Mesenteric fat pad (tissue), 1 donor: Measurements from ENCODE around the gene INKA2. TPM values are rescaled to one million over a fixed set of nuclear protein-coding genes. Genes with fewer than 3 reads are reported as not detected.

ENCODE experiments used
- DNase-seq: peaks from one replicate; pipeline ENCODE4 v3.0.0-alpha.2; 2020; ENCODE audit warnings: low spot score
- long read RNA-seq: library from polyadenylated mRNA; unstranded; transcript quantifications from one replicate; pipeline ENCODE4 v2.0.0, GENCODE V29; 2020
- total RNA-seq: library from RNA; stranded (reverse); fragmentation: NEBNext Ultra II Directional; extraction: Animal tissue kit (Norgen Biotek cat#: 25700); gene quantifications from one replicate; pipeline ENCODE4 v1.2.1, GENCODE V29; 2021
- donor health status: DM: yes; HTN: yes; CAD: no.

The INKA2 gene
- total RNA-seq, result 15.4 TPM
- long read RNA-seq, full-length matches to known transcripts, result 33 of 51 reads
- long read RNA-seq, partial matches to known transcripts, result 0 of 51 reads
- long read RNA-seq, other reads (novel, unspliced or antisense), result 18 of 51 reads

DNA sequence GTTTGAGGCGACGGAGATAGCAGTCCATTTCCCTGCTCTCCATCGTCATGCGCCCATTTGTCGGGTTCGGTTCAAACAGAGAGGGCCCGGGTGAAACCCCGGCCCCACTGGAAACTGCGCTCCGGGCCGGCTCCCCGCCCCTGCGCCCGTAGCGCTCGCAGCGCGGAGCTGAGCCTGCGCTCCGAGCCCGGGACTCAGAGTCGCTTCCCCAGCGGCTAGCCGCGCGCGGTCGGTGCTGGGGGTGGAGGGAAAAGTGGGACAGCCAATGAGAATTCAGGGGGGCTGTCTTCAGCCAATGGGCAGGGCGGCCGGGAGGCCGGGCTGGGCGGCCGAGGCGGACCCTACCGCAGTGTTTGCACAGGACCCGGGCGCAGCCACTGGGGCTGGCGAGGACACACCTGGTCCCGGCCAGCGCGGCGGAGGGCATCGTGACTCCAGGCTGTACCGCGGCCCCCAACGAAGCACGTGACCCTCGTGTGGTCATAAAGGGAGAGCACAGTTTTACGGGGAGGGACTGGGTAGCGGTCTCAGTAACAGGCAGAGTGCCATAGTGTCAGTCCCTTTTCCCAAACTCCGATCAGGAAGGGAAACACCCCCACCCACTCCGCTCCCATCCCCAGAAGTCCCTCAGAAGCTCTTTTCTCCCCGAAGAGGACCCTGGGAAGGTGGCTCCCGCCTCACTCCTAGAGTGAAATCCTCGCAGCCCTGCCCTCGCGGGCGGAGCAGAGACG, at the start of gene INKA2:
Gene INKA2, minus strand, starts transcription at position 202 of the 731 bp plus-strand sequence. Its CDS starts 153 bp downstream, at position 49.
- DNase-seq, result peak; percentile 97

GRCh38 chr1:111786669-111787207, 47.5 kb upstream of the INKA2 start:
- DNase-seq, result no peak

DNA sequence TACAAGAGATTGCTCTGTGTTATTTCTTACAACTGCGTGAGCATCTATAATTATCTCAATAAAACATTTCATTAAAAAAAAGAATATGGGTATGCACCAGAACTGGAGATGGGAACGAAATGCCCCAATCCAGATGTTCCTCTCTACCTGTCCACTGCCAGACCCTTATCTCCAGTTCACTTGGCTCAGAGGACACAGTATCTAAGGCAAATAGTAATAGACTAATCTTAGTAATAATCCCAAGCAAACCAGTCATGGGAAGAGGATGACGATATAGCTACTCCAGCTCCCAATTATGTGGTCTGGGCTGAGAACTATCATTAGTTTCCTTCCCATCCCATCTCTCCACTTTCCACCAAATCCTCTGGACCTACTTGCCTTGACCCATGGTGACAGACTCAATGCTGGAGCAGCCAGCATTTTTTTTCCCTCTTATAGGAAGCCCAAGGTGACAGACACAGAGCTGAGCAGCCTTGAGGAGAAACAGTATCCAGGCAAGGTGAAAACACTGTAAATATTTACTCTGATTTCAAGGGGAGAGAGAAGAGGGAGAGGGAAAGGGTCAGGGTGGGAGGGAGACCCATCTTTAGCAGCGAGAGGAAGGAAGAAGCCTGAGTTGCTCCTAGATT, 45.2 kb upstream of the INKA2 start:
- DNase-seq, result no peak

DNA sequence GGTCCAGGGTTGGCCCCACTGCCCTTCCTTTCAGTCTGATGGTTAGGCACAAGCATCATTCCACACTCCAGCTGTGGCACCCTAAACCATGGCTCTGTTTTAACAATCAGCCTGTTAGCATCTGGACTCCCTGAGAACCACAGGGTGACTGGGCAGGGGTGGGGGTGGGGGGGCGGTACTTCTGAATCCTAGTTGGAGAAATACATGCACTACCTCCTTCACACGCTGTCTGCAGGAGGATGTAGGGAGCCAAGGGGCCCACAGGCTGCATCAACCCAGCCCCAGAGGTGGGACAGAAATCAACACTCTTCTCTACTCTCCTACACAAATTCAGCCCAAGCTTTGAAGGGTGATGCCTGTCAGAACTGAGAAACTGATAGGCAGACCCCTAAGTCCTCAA, 40.4 kb upstream of the INKA2 start:
- DNase-seq, result no peak

DNA sequence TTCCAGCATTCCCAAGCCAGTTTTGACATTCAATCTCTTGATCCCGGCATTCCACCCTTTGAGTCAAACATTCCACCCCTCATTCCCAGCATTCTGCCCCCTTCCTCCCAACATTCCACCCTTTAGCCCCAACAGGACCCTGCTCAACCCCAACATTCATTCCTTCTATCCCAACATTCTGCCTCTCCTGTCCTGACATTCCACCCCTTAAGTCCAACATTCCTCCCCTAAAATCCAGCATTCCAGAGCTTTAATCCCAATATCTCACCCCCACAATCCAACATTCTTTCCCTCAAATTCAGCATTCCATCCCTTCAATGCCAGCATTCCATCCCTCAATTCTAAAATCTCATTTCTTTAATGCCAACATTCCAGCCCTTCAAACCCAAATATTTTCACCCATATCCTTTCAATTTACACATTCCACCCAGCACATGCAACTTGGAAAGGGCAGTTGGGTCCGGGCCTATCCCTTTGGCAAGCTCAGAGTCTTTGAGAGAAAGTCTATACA, 39.4 kb upstream of the INKA2 start:
- no peak for DNase-seq

DNA sequence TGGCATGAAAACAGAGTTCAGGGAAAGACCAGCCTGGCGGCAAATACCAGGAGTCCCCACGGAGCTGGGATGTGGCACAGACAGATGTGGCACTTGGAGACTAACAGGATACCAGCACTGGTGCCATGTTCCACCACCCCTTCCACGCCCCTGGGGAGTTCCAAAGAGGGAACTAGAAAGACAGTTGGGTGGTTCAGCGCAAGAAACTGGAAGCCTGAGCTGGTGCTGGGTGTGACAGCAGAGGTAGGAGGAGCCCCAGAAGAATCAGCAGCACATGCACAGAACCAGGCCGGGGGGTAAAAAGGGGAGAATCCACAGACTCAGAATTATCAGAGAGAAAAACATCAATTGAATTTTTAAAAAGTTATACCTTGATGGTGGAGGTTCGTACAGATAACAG, 38.9 kb upstream of the INKA2 start:
- no peak for DNase-seq

GRCh38 chr1:111777301-111777700, 38.1 kb upstream of the INKA2 start:
- DNase-seq, result no peak

DNA sequence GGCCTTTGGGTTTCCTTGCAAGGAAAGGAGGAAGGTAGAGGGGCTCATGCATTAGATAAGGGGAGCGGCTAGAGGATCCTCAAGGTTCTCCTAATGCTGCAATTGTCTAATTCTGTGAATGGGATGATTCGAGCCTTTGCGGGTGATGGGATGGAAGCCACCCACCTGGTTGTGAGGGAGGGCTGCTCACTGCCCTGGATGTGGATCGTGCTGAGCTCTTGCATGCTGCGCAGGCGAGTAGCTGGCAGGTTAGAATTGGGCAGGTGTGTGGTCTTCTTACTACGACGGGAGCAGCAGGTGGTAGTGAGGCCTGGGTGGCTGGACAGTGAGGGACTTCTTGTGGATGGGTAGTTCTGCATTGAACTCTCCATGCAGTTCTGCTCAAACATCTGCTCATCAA, 37.7 kb upstream of the INKA2 start:
- DNase-seq, result no peak

DNA sequence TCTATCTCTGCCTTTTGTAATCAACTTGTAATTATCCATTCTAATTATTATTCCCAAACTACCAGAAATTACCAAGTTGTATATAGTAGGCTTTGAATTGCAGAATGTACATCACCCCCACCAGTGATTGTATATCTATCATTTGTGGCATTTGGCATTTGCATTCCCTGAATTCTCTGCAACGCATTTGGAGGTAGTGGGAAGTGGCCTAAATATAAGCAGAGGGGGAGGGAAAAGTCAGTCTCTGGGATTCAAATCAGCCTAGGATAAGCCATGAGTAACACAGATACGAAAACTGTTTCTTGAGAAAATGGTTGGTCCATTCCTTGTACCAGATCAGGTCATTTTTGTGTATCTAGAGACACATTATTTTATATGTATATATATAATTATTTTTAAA, 37.2 kb upstream of the INKA2 start:
- no peak for DNase-seq

DNA sequence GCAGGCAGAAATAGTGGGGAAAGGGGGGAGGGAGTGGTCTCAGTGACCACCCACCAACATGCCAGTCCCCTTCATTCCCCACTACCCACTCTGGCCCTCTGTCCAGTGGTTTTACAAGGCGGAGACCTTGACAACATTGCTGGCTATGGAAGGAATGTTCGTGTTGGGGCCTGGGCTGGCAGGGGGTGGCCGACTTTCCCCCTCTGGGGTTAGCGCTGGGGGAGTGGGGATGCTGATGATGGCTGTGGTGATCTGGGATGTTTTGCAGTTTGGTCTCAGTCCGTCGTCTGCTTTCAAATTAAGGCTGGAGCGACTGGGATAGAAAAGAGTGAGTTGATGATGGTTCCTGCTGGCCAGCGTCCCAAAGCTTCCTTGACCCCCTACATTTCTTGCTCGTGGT, 36.8 kb upstream of the INKA2 start:
- no peak for DNase-seq

- no peak for DNase-seq
Observed at GRCh38 chr1:111770916-111771315, 31.7 kb upstream of the INKA2 start.

DNA sequence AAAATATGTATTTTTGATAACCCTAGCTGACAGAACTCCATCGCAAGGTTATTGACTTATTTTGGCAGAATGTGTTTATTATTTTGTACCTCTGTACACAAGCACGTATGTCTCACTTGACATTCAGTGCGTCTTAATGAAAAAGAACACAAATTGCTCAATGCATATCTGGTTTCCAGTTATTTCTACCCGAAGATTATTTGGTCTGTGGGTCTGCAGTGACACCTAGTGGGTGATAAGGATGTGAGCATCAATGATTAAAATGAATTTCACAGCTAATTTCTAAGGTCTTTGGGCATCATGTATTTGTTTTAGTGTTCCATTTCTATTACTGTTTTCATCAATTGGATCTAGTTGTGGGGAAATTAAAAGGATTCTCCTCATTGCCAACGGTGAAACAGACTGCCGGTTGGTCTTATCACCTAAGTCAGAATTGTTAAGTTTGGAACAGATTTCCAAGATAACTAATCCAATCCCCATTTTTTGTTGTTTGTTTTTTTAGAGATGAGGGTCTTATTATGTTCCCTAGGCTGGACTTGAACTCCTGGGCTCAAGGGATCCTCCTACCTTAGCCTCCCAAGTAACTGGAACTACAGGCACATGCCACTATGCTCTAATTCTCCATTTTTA, 30.4 kb upstream of the INKA2 start:
- DNase-seq, result no peak

GRCh38 chr1:111768625-111769024, 29.4 kb upstream of the INKA2 start:
- DNase-seq, result no peak

DNA sequence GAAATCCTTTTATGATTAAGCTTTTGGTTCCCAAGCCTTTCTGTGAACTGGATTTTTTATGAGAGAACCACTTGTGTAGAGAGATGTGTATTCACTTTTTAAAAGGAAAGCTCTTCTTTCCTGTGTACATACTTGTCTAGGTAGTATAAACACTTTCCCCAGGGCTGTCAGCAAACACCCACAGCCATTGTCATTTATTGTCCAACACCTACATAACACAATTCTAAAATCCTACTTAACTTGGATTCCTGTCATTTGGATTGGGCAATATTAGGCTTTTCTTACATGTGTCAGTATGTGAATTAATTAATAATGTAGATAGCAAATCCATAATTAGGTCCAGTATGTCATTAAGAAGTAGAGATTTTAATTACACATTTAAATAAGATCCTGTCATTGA, 28.8 kb upstream of the INKA2 start:
- no peak for DNase-seq

GRCh38 chr1:111762332-111762731, 23.1 kb upstream of the INKA2 start:
- no peak for DNase-seq

DNA sequence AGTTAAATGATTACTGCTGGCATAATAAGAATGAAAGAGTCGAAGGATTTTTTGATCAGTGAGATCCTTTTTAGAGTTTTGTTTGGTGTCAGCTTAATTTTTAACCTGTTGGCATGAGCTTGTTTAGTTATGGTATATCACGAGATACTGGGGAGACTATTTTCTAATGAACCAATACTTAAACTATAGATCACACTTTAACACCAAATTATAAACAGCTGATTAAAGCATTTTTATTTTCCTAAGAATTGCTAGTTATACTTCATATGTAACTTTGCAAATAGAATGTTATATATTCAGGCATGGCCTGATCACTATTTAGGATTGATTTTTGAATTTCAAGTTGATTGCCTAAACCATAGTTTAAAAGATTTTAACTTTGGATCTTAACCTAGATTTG, 22.5 kb upstream of the INKA2 start:
- no peak for DNase-seq

GRCh38 chr1:111758373-111758772, 19.2 kb upstream of the INKA2 start:
- no peak for DNase-seq

DNA sequence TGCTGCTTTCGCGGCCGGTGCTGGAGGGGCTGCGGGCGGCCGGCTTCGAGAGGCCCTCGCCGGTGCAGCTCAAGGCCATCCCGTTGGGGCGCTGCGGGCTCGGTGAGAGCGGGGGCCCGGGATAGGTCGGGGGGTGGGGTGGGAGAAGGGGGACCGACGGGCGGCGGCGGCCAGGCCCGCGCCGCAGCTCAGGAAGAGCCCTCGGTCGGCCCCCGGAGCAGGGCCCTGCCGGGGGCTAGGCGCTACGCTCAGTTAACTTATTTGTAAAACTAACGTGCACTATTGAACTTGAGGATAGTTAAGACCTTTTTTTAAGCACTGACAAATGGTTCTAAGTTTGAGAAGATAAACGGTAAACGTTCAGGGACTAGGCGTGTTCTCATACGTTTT, 16.9 kb upstream of the INKA2 start:
- no peak for DNase-seq

DNA sequence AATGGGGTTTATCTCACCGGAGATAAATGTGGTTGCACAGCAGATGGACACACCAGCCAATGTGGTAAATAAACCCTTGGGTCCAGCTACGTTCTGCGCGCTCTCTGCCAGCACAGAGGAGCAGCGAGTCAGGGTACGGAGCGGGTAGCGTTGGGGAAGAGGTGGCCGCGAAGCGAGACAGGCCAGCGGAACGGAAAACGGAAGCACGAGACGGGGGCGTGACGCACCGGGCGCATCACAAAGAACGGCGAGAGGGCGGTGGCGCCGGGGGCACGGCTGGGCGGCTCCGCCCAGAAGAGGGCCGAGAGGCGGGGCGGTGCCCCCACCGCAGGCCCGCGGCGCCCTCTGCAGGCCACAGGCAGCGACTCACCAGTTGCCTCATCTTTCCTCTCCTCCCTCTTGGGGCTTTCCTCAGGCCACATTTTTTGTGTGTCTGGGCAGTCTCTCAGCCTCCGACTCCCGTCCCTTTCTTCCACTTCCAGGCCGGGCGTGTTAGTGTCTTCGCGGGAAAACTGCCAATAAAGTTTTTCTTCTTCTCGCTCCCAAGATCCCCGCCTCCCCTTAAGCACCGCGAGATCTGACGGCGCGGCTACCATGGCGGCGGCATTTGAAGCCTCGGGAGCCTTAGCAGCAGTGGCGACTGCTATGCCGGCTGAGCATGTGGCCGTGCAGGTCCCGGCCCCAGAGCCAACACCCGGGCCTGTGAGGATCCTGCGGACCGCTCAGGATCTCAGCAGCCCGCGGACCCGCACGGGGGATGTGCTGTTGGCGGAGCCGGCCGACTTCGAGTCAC, 16.3 kb upstream of the INKA2 start, which contains the start of gene DDX20:
Gene DDX20, plus strand, starts transcription at position 571 of the 793 bp plus-strand sequence. Its CDS starts 24 bp downstream, at position 595.
- DNase-seq, result peak; percentile 99

DNA sequence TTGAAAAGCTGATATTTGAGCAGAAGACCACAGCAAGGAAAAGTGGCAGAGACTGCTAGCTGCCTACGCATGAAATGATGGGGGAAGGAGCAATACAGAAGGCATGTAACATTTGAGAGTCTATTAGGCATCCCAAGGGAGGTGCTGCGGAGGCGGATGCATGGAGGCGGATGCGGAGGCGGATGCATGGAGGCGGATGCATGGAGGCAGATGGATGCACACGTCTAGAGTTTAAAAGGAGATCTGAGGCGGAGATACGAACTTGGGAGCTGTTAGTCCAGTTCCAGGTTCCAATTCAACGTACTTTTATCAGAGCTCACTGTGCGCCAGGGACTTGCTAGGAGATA, 15.8 kb upstream of the INKA2 start:
- peak; percentile 87 for DNase-seq
